Small intestine (tissue), 7 donors: Measurements from ENCODE around the gene KAT2B. TPM values are rescaled to one million over a fixed set of nuclear protein-coding genes. Genes with fewer than 3 reads are reported as not detected.

Experiments used
- DNase-seq, 2 donors: peaks; one replicate each; pipeline versions ENCODE4 v3.0.0 to v3.0.0-alpha.2; 2013
- FAIRE-seq: peaks from 2 replicates; lab custom pipeline; 2012; peaks lifted over from hg19 to GRCh38; lab: Jason Lieb, UNC
- H3K27ac ChIP-seq, 3 donors: one replicate each; pipeline ENCODE4 v1.5.1; 2013; ENCODE audit warnings: low read length in 2 of 3, mild to moderate bottlenecking in 2 of 3, control low read depth in 1 of 3, inconsistent platforms in 1 of 3, low read depth in 1 of 3, moderate library complexity in 1 of 3
- H3K27me3 ChIP-seq, 3 donors: one replicate each; pipeline ENCODE4 v1.6.1; 2013; ENCODE audit warnings: low read length in 3 of 3, inconsistent platforms in 1 of 3; ENCODE audit not compliant: control insufficient read depth in 3 of 3, insufficient read depth in 3 of 3
- H3K36me3 ChIP-seq, 3 donors: one replicate each; pipeline ENCODE4 v1.6.1; 2013; ENCODE audit warnings: low read length in 3 of 3, inconsistent platforms in 1 of 3, low read depth in 1 of 3, mild to moderate bottlenecking in 1 of 3, moderate library complexity in 1 of 3; ENCODE audit not compliant: control insufficient read depth in 3 of 3, insufficient read depth in 2 of 3
- H3K4me1 ChIP-seq, 3 donors: one replicate each; pipeline ENCODE4 v1.6.1; 2013; ENCODE audit warnings: low read length in 2 of 3, inconsistent platforms in 1 of 3, low read depth in 1 of 3, mild to moderate bottlenecking in 1 of 3, moderate library complexity in 1 of 3; ENCODE audit not compliant: control insufficient read depth in 3 of 3, insufficient read depth in 2 of 3
- H3K4me3 ChIP-seq, 3 donors: one replicate each; pipeline ENCODE4 v1.5.1; 2013; ENCODE audit warnings: low read length in 3 of 3, control low read depth in 1 of 3, inconsistent platforms in 1 of 3, low read depth in 1 of 3, mild to moderate bottlenecking in 1 of 3, moderate library complexity in 1 of 3
- H3K9me3 ChIP-seq, 2 donors: one replicate each; pipeline ENCODE4 v1.6.1; 2013; ENCODE audit warnings: low read depth in 1 of 2, low read length in 1 of 2; ENCODE audit not compliant: control insufficient read depth in 2 of 2, insufficient read depth in 1 of 2
- WGBS, 3 donors: extraction: QIAGEN DNeasy Blood & Tissue Kit; methylation state at CpG; one replicate each; pipeline ENCODE4 v1.1.7; 2013; 5-methylcytosine and 5-hydroxymethylcytosine counted together
- polyA plus RNA-seq, 4 donors: library from polyadenylated mRNA; stranded (reverse) in 3 of 4; unstranded in 1 of 4; fragments of 200-250 nt in 3 of 4; fragments of 120-200 nt in 1 of 4; gene quantifications; one replicate each; pipeline versions ENCODE4 v1.2.1 to v1.2.3, GENCODE V29; 2013
- donor health status: healthy with polysubstance abuse.
- donor health status: control.
- donor health status: control.
- donor health status: Bipolar disorder and iron deficiency.
- donor health status: healthy.

KAT2B gene
- polyA plus RNA-seq, 4 donors: 7.1 to 28.0 (median 20.4) TPM

DNA sequence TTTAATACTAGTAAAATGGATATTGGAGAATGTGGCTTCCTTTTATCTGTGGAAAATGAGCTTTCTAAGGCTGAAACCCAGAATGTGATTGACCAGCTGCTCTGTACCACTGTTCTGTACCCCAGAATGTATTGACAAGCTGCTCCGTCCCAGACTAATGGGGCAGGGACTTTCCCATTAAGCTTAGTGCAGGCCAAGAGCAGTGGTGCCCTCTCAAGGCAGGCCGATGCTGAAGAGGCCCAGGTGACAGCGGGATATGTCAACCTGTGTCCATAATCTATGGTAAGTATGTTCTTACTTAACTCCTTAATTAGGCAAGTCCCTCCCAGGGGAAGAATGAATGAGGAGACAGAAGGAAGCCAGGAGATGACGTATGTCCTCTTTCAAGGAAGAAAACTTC, 114.7 kb downstream of the KAT2B start:
- FAIRE-seq: no peak
- no peak overlapping the region for H3K27ac ChIP-seq
- WGBS, 3 donors: 92 to 98% (median 96%) methylated on average over 4 of the region's 4 CpGs
- H3K27me3 ChIP-seq: no peaks in the 10 kb centered on the region
- no peak for DNase-seq
- H3K9me3 ChIP-seq: peaks cover 0 to 3% of the 10 kb centered on the region in 2 donors
- no peak overlapping the region for H3K4me3 ChIP-seq
- peaks cover 0 to 3% (median 3%) of the 10 kb centered on the region in 3 donors for H3K36me3 ChIP-seq
- H3K4me1 ChIP-seq: no peaks in the 10 kb centered on the region

DNA sequence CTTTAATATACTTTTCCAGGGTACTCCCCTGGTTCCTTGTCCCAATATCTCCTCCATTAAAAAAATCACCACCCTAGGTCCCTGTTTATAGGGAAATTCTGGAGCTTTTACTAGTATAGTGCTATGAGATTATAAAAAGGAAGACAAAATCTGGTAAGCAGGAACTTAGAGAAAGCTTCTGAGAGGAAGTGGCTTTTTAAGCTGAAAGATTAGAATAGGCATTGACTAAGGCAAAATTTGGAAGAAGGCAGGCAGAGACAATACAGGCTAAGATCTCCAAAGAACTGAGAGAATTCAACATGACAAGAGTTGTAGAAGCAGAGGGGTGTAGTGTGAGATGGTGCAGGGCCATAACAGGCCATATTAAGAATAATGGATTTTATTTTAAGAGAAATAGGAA, 120.0 kb downstream of the KAT2B start:
- no peak for DNase-seq
- no peak for FAIRE-seq
- H3K9me3 ChIP-seq: no peaks in the 10 kb centered on the region
- no peak overlapping the region for H3K27ac ChIP-seq
- peaks cover 0 to 2% (median 0%) of the 10 kb centered on the region in 3 donors for H3K36me3 ChIP-seq
- H3K27me3 ChIP-seq: no peaks in the 10 kb centered on the region
- no peaks in the 10 kb centered on the region for H3K4me1 ChIP-seq
- H3K4me3 ChIP-seq: no peak overlapping the region

- DNase-seq: no peak
- no peaks in the 10 kb centered on the region for H3K27me3 ChIP-seq
- no peaks in the 10 kb centered on the region for H3K4me1 ChIP-seq
- no peak for FAIRE-seq
- H3K9me3 ChIP-seq: no peaks in the 10 kb centered on the region
- H3K36me3 ChIP-seq: peaks cover 0 to 2% (median 0%) of the 10 kb centered on the region in 3 donors
- no peak overlapping the region for H3K27ac ChIP-seq
- no peak overlapping the region for H3K4me3 ChIP-seq
- 96 to 100% (median 99%) methylated on average over 2 of the region's 2 CpGs for WGBS, 3 donors
These were observed 121.5 kb downstream of the KAT2B start for GRCh38 chr3:20161714-20162113.

DNA sequence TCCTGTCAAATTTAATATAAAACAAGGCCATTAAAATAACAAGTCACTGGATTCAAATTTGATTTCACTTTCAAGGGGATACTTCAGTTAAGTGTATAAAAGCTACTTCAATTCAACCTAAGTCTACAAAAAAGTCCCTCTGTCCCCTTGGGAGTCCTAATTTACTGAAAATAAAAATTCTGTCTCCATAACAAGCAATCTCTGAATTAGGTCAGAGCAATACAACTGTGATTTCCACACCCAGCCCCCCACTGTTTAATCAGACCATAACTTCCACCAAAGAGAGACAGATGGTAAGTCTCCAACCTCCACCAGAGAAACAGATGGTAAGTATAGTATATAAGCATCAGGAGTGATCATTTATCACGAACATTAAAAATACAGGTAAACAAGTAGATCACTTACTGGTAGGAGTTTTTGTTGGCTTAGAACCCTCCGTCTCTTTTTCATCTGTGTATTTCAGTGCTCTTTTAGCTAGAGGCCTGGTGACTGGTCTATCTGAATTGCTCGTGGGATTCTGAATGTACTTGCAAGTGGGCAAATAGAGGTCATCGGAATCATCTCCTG, 133.7 kb downstream of the KAT2B start:
- DNase-seq (peak in 1 of 2 donors; percentile 5), FAIRE-seq (no peak)
- WGBS, 3 donors: 84 to 88% (median 86%) methylated on average over 4 of the region's 4 CpGs
- Histone ChIP-seq H3K9me3 (no peaks in the 10 kb centered on the region), H3K36me3 (peaks cover 0 to 2% (median 0%) of the 10 kb centered on the region in 3 donors), H3K4me3 (no peak overlapping the region), H3K4me1 (no peaks in the 10 kb centered on the region), H3K27me3 (no peaks in the 10 kb centered on the region), H3K27ac (no peak overlapping the region)

DNA sequence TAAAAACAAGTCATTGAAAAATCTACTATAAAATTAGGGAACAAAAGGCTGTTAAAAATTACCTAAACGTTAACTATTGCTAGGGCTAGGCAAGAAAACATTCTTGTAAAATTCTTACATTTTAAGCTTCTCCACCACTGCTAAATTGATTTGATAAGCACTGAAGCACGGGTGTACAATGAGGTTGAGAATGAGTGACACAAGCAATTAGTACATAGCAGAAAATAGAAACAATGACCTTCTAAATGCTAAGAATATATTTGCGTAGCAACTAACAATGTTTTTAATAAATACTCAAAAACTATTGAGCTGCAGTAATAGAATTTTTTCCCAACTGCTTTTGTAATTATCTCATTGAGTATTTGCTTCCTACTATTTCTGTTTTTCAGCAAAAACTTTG, 141.0 kb downstream of the KAT2B start:
- WGBS, 3 donors: 82 to 84% (median 83%) methylated on average over 3 of the region's 3 CpGs
- H3K27ac ChIP-seq: no peak overlapping the region
- no peaks in the 10 kb centered on the region for H3K9me3 ChIP-seq
- no peak overlapping the region for H3K4me3 ChIP-seq
- no peaks in the 10 kb centered on the region for H3K27me3 ChIP-seq
- H3K36me3 ChIP-seq: peaks cover 0 to 4% (median 0%) of the 10 kb centered on the region in 3 donors
- FAIRE-seq: no peak
- no peaks in the 10 kb centered on the region for H3K4me1 ChIP-seq
- DNase-seq: no peak

DNA sequence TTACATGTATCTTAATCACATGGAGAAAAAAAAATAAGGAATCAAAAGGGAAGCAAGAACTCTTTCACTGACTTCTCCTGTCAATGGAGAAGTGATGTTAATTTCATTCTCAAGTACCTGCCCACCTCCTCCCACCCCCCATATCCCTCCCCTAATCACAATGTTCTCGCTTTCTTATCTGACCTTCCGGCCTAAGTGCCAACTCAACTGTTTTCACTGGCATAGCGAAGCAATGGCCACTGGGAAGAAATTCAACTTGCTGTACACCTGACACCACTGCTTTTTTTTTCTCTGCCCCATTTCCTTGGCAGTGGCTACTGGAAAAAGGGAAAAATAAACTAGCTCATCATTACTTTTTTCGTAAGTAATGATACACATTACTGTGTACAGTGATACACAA, 142.0 kb downstream of the KAT2B start:
- DNase-seq (no peak), FAIRE-seq (no peak)
- Histone ChIP-seq H3K27ac (no peak overlapping the region), H3K4me3 (no peak overlapping the region), H3K9me3 (no peaks in the 10 kb centered on the region), H3K27me3 (no peaks in the 10 kb centered on the region), H3K4me1 (no peaks in the 10 kb centered on the region), H3K36me3 (peaks cover 0 to 4% (median 0%) of the 10 kb centered on the region in 3 donors)
- 92 to 98% (median 93%) methylated on average over 4 of the region's 4 CpGs for WGBS, 3 donors

GRCh38 chr3:20185331-20185678, 145.1 kb downstream of the KAT2B start:
- WGBS, 3 donors: 1 to 3% (median 2%) methylated on average over 12 of the region's 12 CpGs
- peak; percentile 26 to 47 for DNase-seq

GRCh38 chr3:20185679-20186599, 145.7 kb downstream of the KAT2B start, which contains the start of gene SGO1:
Gene SGO1 (minus strand): TSS chr3:20186206. CDS start chr3:20184027, 2,179 bp downstream.
- peaks cover 0 to 3% (median 0%) of the 10 kb centered on the region in 3 donors for H3K4me1 ChIP-seq
- peak within 1 kb of the TSS; percentile 93 to 98 (median 97) for H3K27ac ChIP-seq
- H3K4me3 ChIP-seq: peak within 1 kb of the TSS; percentile 52 to 71 (median 66)
- no peak for FAIRE-seq
- no peaks in the 10 kb centered on the region for H3K9me3 ChIP-seq
- H3K27me3 ChIP-seq: no peaks in the 10 kb centered on the region
- DNase-seq: peak; percentile 99
- WGBS, 3 donors: 0 to 1% (median 0%) methylated on average over 64 to 65 of the region's 65 CpGs
- peaks cover 0 to under 1% (median 0%) of the 10 kb centered on the region in 3 donors for H3K36me3 ChIP-seq

More at GRCh38 chr3:20185331-20185678, 145.1 kb downstream of the KAT2B start:
- Histone ChIP-seq H3K27ac (peak overlapping the region in 2 of 3 donors; percentile 33 to 36), H3K27me3 (no peaks in the 10 kb centered on the region), H3K4me3 (peak overlapping the region; percentile 52 to 71 (median 66)), H3K9me3 (no peaks in the 10 kb centered on the region), H3K36me3 (peaks cover 0 to 4% (median 0%) of the 10 kb centered on the region in 3 donors), H3K4me1 (peaks cover 0 to 3% (median 0%) of the 10 kb centered on the region in 3 donors)
- FAIRE-seq: no peak
